Psoas muscle (tissue), 8 donors: ENCODE measurements around the gene MDN1. TPM values are rescaled to one million over a fixed set of nuclear protein-coding genes. Genes with fewer than 3 reads are reported as not detected.

ENCODE experiments used
- ATAC-seq, 4 donors: fragments of 200-7000 bp; cut with Tn5 transposase; one replicate each; pipeline ENCODE4 v1.9.1; 2020; ENCODE audit warnings: moderate library complexity in 3 of 4, mild to moderate bottlenecking in 2 of 4
- DNase-seq, 2 donors: peaks; one replicate each; pipeline ENCODE4 v3.0.0-alpha.2; 2020
- H3K27ac ChIP-seq: fragments of 200-600 bp; one replicate; pipeline ENCODE4 v1.8.0; 2022
- H3K27me3 ChIP-seq, 3 donors: fragments of 200-600 bp in 1 of 3; one replicate each; pipeline versions ENCODE4 v1.6.1 to v1.8.0; 2013 to 2022; ENCODE audit warnings: low read length in 2 of 3, mild to moderate bottlenecking in 2 of 3, moderate library complexity in 1 of 3; ENCODE audit not compliant: insufficient read depth in 3 of 3
- H3K36me3 ChIP-seq, 2 donors: fragments of 200-600 bp in 1 of 2; one replicate each; pipeline versions ENCODE4 v1.6.1 to v1.8.0; 2013 to 2022; ENCODE audit warnings: low read depth in 1 of 2, mild to moderate bottlenecking in 1 of 2, moderate library complexity in 1 of 2; ENCODE audit not compliant: insufficient read depth in 1 of 2
- H3K4me1 ChIP-seq: fragments of 200-600 bp; one replicate; pipeline ENCODE4 v1.8.0; 2022
- H3K4me3 ChIP-seq: fragments of 200-600 bp; one replicate; pipeline ENCODE4 v1.8.0; 2022; ENCODE audit warnings: mild to moderate bottlenecking
- H3K9me3 ChIP-seq: fragments of 200-600 bp; one replicate; pipeline ENCODE4 v1.8.0; 2022
- CTCF ChIP-seq: fragments of 200-600 bp; IDR thresholded peaks from one replicate; pipeline ENCODE4 v1.8.0; 2022; ENCODE audit warnings: antibody characterized with exemption
- WGBS, 3 donors: extraction: QIAGEN DNeasy Blood & Tissue Kit; methylation state at CpG; one replicate each; pipeline versions ENCODE4 v1.1.6 to v1.1.7; 2013; 5-methylcytosine and 5-hydroxymethylcytosine counted together
- intact Hi-C, 2 donors: fragments of 100-400 bp; cut with DNase I; formaldehyde crosslinking; loops; one replicate each; pipeline versions ENCODE4 v1.11.0 to v1.14.2; 2022
- long read RNA-seq, 2 donors: library from polyadenylated mRNA; unstranded; transcript quantifications; one replicate each; pipeline ENCODE4 v2.0.0, GENCODE V29; 2021
- polyA plus RNA-seq, 3 donors: library from polyadenylated mRNA; stranded (reverse); fragments of 200-250 nt; gene quantifications; one replicate each; pipeline ENCODE4 v1.2.3, GENCODE V29; 2013
- total RNA-seq, 4 donors: library from RNA; stranded (reverse); fragmentation: NEBNext Ultra II Directional in 2 of 4; extraction: Animal tissue kit (Norgen Biotek cat#: 25700) in 2 of 4; gene quantifications; one replicate each; pipeline versions ENCODE4 v1.2.1 to v1.2.4, GENCODE V29; 2021 to 2023
- donor health status: healthy with polysubstance abuse.
- donor health status: DM: no; HTN: no; CAD: no; lungs with moderate emphysema.
- donor health status: Bipolar disorder and iron deficiency.
- donor health status: healthy.
- donor health status: DM: yes; HTN: yes; CAD: no.
- donor health status: DM: no; HTN: no; CAD: no.
- donor health status: DM: no; HTN: no; CAD: no.
- donor health status: DM: yes; HTN: yes; CAD: no.

The MDN1 gene
- 10 to 100 TPM; 14.2 to 27.2 (median 24.6) TPM for total RNA-seq
- polyA plus RNA-seq, result 10 to 100 TPM in 1 of 3 donors, 1 to 10 TPM in 2; 7.5 to 14.6 (median 9.8) TPM
- long read RNA-seq, donor 1, partial matches to known transcripts, result 11 of 14 reads
- long read RNA-seq, donor 1, other reads (novel, unspliced or antisense), result 3 of 14 reads
- long read RNA-seq, donor 2, partial matches to known transcripts, result 8 of 11 reads
- long read RNA-seq, donor 2, other reads (novel, unspliced or antisense), result 3 of 11 reads

GRCh38 chr6:89819336-89820130, at the start of gene MDN1:
Gene MDN1, minus strand, starts transcription at chr6:89819794. Its CDS starts 187 bp downstream, at chr6:89819607.
- H3K4me3 ChIP-seq, result peak within 1 kb of the TSS; percentile 99
- ATAC-seq (peak; percentile 100), DNase-seq (peak; percentile 92 to 95)
- no peak for TF ChIP-seq CTCF
- WGBS, 3 donors, result 1% methylated on average over 63 to 65 of the region's 65 CpGs
- H3K27me3 ChIP-seq, result no peaks in the 10 kb centered on the region
- H3K36me3 ChIP-seq, result no peaks in the 10 kb centered on the region
- H3K9me3 ChIP-seq, result no peaks in the 10 kb centered on the region
- H3K27ac ChIP-seq, result peak within 1 kb of the TSS; percentile 97
- intact Hi-C loops, result no loop called here
- H3K4me1 ChIP-seq, result peaks cover 8% of the 10 kb centered on the region

GRCh38 chr6:89866024-89866678, 46.6 kb upstream of the MDN1 start:
- Histone ChIP-seq H3K9me3 (no peaks in the 10 kb centered on the region), H3K4me1 (no peaks in the 10 kb centered on the region), H3K27ac (no peak overlapping the region), H3K27me3 (no peaks in the 10 kb centered on the region), H3K4me3 (no peak overlapping the region), H3K36me3 (peaks cover 5 to 84% of the 10 kb centered on the region in 2 donors)
- DNase-seq (no peak), ATAC-seq (no peak)
- no peak for TF ChIP-seq CTCF
- intact Hi-C loops, result no loop called here
- 97 to 100% (median 99%) methylated on average over 6 of the region's 6 CpGs for WGBS, 3 donors

- Histone ChIP-seq H3K9me3 (no peaks in the 10 kb centered on the region), H3K27ac (no peak overlapping the region), H3K36me3 (peaks cover 5 to 95% of the 10 kb centered on the region in 2 donors), H3K27me3 (no peaks in the 10 kb centered on the region), H3K4me3 (no peak overlapping the region), H3K4me1 (no peaks in the 10 kb centered on the region)
- no peak for TF ChIP-seq CTCF
- WGBS, 3 donors, result 93 to 98% (median 95%) methylated on average over 2 of the region's 2 CpGs
- ATAC-seq (no peak), DNase-seq (no peak)
- intact Hi-C loops, result no loop called here
Observed at GRCh38 chr6:89862698-89863097, 43.1 kb upstream of the MDN1 start.

- TF ChIP-seq CTCF, result no peak
- Histone ChIP-seq H3K27ac (no peak overlapping the region), H3K27me3 (no peaks in the 10 kb centered on the region), H3K4me1 (no peaks in the 10 kb centered on the region), H3K36me3 (peaks cover 5 to 95% of the 10 kb centered on the region in 2 donors), H3K4me3 (no peak overlapping the region), H3K9me3 (no peaks in the 10 kb centered on the region)
- no peak for DNase-seq
- intact Hi-C loops, result no loop called here
- WGBS, 3 donors, result 96 to 97% (median 97%) methylated on average over 5 of the region's 5 CpGs
- ATAC-seq, result no peak
Observed at GRCh38 chr6:89862273-89862672, 42.7 kb upstream of the MDN1 start.
